Parathyroid adenoma (tissue), 2 donors: ENCODE data around the gene KRTAP5-9.
"Not testable (repeated sequence)": the region's sequence is repeated elsewhere in the genome, so short reads cannot be mapped to it uniquely, and the experiment has no call there.

Source experiments
- H2AFZ ChIP-seq: fragments of 300-600 bp; sonication (generic); one replicate; pipeline ENCODE4 v1.7.0; 2017; ENCODE audit warnings: antibody characterized with exemption, mild to moderate bottlenecking
- H3K27ac ChIP-seq: fragments of 300-600 bp; sonication (generic); one replicate; pipeline ENCODE4 v1.7.0; 2017
- H3K27me3 ChIP-seq: fragments of 300-600 bp; sonication (generic); one replicate; pipeline ENCODE4 v1.7.0; 2017; ENCODE audit warnings: low read length; ENCODE audit not compliant: control insufficient read depth, insufficient read depth
- H3K36me3 ChIP-seq: fragments of 300-600 bp; sonication (generic); one replicate; pipeline ENCODE4 v1.7.0; 2017; ENCODE audit warnings: low read length; ENCODE audit not compliant: control insufficient read depth, insufficient read depth
- H3K4me1 ChIP-seq: fragments of 300-600 bp; sonication (generic); one replicate; pipeline ENCODE4 v1.7.0; 2017; ENCODE audit warnings: control low read depth
- H3K4me2 ChIP-seq: fragments of 300-600 bp; sonication (generic); one replicate; pipeline ENCODE4 v1.7.0; 2017; ENCODE audit warnings: low read length
- H3K4me3 ChIP-seq: fragments of 300-600 bp; sonication (generic); one replicate; pipeline ENCODE4 v1.7.0; 2017; ENCODE audit warnings: low read depth, low read length
- H3K79me2 ChIP-seq: fragments of 300-600 bp; sonication (generic); one replicate; pipeline ENCODE4 v1.7.0; 2017; ENCODE audit warnings: control low read depth
- H3K9ac ChIP-seq: fragments of 300-600 bp; sonication (generic); one replicate; pipeline ENCODE4 v1.7.0; 2017; ENCODE audit warnings: mild to moderate bottlenecking
- H3K9me3 ChIP-seq: fragments of 300-600 bp; sonication (generic); one replicate; pipeline ENCODE4 v1.7.0; 2017; ENCODE audit warnings: low read length; ENCODE audit not compliant: control insufficient read depth
- TF ChIP-seq, protein P1 (sequence below): fragments of 300-600 bp; sonication (generic); IDR thresholded peaks from one replicate; pipeline ENCODE4 v1.7.0; 2017; ENCODE audit warnings: antibody characterized with exemption, mild to moderate bottlenecking
- donor health status: primary hyperparathyroidism.

Gene KRTAP5-9

DNA sequence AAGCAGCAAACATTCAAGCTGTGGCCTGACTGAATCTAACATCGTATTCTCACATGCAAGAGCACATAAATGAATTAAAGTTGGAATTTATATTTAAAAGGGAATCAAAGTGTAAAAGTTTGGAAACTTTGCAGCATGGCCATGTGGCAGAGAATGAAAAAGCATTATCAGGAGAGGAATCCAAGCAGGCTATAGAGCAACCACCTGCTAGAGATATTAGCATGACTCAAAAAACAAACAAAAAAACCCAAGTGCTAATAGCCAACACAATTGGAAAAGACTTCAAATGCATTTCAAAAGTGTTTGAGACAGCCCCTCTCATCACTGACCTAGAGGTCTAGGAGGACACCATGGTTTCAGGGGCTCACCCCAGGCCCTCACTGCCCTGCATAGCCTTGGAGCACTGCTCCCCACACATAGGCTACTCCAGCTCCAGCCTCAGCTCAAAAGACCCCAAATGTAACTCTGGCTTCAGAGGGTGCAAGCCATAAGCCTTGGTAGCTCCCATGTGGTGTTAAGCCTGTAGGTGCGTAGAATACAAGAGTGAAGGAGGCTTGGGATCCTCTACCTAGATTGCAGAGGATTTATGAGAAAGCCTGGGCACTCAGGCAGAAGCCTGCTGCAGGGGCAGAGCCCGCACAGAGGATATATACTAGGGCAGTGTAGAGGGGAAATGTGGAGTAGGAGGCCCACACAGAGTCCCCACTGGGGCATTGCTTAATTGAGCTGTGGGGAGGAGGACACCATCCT, 22.9 kb upstream of the KRTAP5-9 start:
- no peaks in the 10 kb centered on the region for H3K9me3 ChIP-seq

DNA sequence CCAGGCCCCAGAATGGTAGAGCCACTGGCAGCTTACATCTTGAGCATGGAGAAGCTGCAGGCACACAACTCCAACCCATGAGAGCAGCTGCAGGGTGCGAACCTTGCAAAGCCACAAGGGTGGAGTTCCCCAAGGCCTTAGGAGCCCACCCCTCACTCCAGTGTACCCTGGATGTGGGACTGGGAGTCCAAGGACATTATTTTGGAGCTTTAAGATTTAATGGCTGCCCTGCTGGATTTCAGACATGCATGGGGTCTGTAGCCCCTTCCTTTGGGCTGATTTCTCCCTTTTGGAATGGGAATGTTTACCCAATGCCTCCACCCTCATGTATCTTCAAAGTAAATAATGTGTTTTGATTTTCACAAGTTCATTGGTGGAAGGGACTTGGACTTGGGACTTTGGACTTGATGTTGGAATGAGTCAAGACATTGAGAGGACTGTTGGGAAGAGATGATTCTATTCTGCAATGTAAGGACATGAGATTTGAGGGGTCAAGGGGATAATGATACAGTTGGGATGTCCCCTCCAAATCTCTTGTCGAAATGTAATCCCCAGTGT, 22.2 kb upstream of the KRTAP5-9 start:
- TF ChIP-seq, protein P1, sequence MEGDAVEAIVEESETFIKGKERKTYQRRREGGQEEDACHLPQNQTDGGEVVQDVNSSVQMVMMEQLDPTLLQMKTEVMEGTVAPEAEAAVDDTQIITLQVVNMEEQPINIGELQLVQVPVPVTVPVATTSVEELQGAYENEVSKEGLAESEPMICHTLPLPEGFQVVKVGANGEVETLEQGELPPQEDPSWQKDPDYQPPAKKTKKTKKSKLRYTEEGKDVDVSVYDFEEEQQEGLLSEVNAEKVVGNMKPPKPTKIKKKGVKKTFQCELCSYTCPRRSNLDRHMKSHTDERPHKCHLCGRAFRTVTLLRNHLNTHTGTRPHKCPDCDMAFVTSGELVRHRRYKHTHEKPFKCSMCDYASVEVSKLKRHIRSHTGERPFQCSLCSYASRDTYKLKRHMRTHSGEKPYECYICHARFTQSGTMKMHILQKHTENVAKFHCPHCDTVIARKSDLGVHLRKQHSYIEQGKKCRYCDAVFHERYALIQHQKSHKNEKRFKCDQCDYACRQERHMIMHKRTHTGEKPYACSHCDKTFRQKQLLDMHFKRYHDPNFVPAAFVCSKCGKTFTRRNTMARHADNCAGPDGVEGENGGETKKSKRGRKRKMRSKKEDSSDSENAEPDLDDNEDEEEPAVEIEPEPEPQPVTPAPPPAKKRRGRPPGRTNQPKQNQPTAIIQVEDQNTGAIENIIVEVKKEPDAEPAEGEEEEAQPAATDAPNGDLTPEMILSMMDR, result no peak
- H3K4me3 ChIP-seq, result no peak overlapping the region

More for the DNA sequence above, 22.9 kb upstream of the KRTAP5-9 start:
- no peaks in the 10 kb centered on the region for H3K4me1 ChIP-seq
- H3K36me3 ChIP-seq, result no peaks in the 10 kb centered on the region
- no peak overlapping the region for H3K9ac ChIP-seq
- H3K79me2 ChIP-seq, result no peaks in the 10 kb centered on the region
- H3K4me3 ChIP-seq, result no peak overlapping the region
- no peak overlapping the region for H3K27ac ChIP-seq
- no peak overlapping the region for H3K4me2 ChIP-seq
- no peak overlapping the region for H2AFZ ChIP-seq
- TF ChIP-seq, protein P1, result no peak
- H3K27me3 ChIP-seq, result no peaks in the 10 kb centered on the region

DNA sequence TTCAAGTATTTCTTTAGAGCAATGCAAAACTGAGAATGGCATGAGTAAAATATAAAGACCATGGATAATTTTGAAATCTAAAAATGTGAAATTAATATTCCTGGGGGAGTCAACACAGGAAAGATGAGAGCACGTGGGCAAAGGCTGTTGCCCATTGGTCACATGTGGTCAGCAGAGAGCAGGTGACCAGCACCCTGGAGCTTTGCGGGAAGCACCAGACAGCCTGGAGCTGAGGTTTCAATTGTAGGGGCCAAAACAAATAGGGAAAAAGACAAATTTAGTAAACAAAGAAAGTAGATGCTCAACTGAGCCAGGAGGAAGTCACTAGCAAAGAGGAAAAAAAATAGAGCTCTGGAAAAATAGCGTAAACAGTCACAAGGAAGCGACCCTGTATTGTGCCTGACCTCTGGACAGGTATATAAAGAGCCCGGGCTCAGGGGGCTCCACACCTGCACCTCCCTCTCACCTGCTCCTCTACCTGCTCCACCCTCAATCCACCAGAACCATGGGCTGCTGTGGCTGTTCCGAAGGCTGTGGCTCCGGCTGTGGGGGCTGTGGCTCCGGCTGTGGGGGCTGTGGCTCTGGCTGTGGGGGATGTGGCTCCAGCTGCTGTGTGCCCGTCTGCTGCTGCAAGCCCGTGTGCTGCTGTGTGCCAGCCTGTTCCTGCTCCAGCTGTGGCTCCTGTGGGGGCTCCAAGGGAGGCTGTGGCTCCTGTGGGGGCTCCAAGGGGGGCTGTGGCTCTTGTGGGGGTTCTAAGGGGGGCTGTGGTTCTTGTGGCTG, 21.2 kb upstream of the KRTAP5-9 start, which contains the start of gene KRTAP5-7:
Gene KRTAP5-7 (plus strand): TSS at position 472 of the 780 bp plus-strand sequence. CDS start 34 bp downstream, at position 506.
- H2AFZ ChIP-seq, H3K9ac ChIP-seq, H3K36me3 ChIP-seq, H3K4me2 ChIP-seq, H3K4me3 ChIP-seq, H3K4me1 ChIP-seq, H3K9me3 ChIP-seq, H3K27ac ChIP-seq, H3K79me2 ChIP-seq, H3K27me3 ChIP-seq: not testable (repeated sequence)

More for the DNA sequence above, 22.2 kb upstream of the KRTAP5-9 start:
- no peak overlapping the region for H3K4me2 ChIP-seq
- H3K27me3 ChIP-seq, result no peaks in the 10 kb centered on the region
- H3K9ac ChIP-seq, result no peak overlapping the region
- H2AFZ ChIP-seq, result no peak overlapping the region
- H3K4me1 ChIP-seq, result no peaks in the 10 kb centered on the region
- H3K9me3 ChIP-seq, result no peaks in the 10 kb centered on the region
- no peaks in the 10 kb centered on the region for H3K79me2 ChIP-seq
- no peak overlapping the region for H3K27ac ChIP-seq
- H3K36me3 ChIP-seq, result no peaks in the 10 kb centered on the region

DNA sequence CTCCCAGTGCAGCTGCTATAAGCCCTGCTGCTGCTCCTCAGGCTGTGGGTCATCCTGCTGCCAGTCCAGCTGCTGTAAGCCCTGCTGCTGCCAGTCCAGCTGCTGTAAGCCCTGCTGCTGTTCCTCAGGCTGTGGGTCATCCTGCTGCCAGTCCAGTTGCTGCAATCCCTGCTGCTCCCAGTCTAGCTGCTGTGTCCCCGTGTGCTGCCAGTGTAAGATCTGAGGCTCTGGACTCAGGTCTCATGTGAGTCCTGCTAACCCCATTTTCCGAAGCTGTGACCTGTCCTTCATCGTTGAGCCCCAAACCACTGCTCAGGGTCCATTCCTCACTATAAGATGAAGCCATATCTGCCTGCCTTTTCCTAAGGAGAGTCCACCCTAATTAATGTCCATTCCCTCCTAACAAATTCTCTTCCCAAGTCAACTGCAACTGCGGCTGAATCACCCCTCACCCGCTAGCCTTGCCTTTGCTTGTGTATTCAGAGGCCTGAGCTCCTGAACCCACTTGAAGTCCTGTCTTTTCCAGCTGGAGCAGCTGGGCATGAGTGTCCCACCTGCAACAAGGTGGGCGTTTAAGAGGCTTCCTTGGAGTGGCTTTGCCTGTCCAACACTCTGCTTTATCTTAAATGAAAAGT, 20.5 kb upstream of the KRTAP5-9 start:
- no peak overlapping the region for H3K4me2 ChIP-seq
- no peak overlapping the region for H3K9ac ChIP-seq
- no peak overlapping the region for H3K4me3 ChIP-seq
- H3K79me2 ChIP-seq, result no peaks in the 10 kb centered on the region
- H3K27ac ChIP-seq, result no peak overlapping the region
- H3K27me3 ChIP-seq, result no peaks in the 10 kb centered on the region
- no peak overlapping the region for H2AFZ ChIP-seq
- H3K9me3 ChIP-seq, result no peaks in the 10 kb centered on the region
- TF ChIP-seq, protein P1, result no peak
- no peaks in the 10 kb centered on the region for H3K4me1 ChIP-seq
- H3K36me3 ChIP-seq, result no peaks in the 10 kb centered on the region

DNA sequence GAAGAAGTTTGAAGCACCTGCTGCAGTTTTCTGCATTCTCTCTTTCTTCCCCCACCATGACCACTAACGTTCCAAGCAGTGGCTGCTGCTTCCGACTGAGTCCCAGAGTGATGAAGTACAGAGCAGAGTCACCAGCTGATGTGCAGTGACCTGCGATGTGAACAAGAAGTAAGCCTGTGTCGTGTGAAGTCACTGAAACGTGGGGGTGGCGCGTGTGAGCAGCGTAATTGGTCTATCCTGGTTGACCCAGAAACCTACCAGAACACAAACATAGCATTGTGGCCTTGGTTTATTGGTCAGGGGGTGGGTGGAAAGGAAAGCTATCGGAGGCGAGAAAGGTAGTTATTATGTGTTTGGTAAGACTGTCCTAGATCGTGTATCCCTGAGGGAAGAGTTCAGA, 17.6 kb upstream of the KRTAP5-9 start:
- Histone ChIP-seq H3K27me3 (no peaks in the 10 kb centered on the region), H3K79me2 (no peaks in the 10 kb centered on the region), H3K4me3 (no peak overlapping the region), H3K4me1 (no peaks in the 10 kb centered on the region), H3K27ac (no peak overlapping the region), H3K4me2 (no peak overlapping the region), H2AFZ (no peak overlapping the region), H3K9me3 (no peaks in the 10 kb centered on the region), H3K9ac (no peak overlapping the region), H3K36me3 (no peaks in the 10 kb centered on the region)
- TF ChIP-seq, protein P1, result no peak
